Measurements from ENCODE around the gene GRIK2.
A peak's percentile ranks its signal among the peaks of the same experiment; 100 is the strongest.

GRIK2 gene

GRCh38 chr6:102023977-102024657 is 630.6 kb downstream of the GRIK2 start:
- DNase-seq (ENCODE audit: low read depth), result peak; percentile 31
- TF ChIP-seq, protein P1, sequence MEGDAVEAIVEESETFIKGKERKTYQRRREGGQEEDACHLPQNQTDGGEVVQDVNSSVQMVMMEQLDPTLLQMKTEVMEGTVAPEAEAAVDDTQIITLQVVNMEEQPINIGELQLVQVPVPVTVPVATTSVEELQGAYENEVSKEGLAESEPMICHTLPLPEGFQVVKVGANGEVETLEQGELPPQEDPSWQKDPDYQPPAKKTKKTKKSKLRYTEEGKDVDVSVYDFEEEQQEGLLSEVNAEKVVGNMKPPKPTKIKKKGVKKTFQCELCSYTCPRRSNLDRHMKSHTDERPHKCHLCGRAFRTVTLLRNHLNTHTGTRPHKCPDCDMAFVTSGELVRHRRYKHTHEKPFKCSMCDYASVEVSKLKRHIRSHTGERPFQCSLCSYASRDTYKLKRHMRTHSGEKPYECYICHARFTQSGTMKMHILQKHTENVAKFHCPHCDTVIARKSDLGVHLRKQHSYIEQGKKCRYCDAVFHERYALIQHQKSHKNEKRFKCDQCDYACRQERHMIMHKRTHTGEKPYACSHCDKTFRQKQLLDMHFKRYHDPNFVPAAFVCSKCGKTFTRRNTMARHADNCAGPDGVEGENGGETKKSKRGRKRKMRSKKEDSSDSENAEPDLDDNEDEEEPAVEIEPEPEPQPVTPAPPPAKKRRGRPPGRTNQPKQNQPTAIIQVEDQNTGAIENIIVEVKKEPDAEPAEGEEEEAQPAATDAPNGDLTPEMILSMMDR (IDR thresholded peaks at IDR 0.05; ENCODE audit: control insufficient read depth, extremely low read depth, insufficient read depth), result no peak
- no peak overlapping the region for H3K4me3 ChIP-seq (ENCODE audit: low read depth, low read length)

GRCh38 chr6:102026649-102027048 is 633.1 kb downstream of the GRIK2 start:
- no peak for DNase-seq (ENCODE audit: low read depth)
- no peak overlapping the region for H3K4me3 ChIP-seq (ENCODE audit: low read depth, low read length)
- TF ChIP-seq, protein P1 (IDR thresholded peaks at IDR 0.05; ENCODE audit: control insufficient read depth, extremely low read depth, insufficient read depth), result no peak

DNA sequence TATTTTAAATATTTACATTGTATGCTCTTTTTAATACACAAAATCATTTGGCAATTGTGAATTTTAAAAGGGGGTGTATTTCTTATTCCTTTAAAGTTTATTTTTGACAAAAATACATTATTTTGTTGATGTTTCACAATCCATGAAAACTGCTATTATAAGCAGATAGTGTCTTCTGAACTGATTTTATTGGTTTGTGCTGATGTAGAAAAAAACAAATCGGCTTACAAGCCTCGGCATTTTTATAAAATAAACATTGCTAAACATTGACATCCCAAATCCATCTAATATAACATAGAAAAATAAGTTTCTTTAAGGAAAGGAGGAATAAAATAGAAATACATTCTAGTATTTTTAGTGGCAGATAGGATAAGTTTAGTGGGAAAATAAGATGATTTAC is 634.7 kb downstream of the GRIK2 start:
- no peak overlapping the region for H3K4me3 ChIP-seq (ENCODE audit: low read depth, low read length)
- DNase-seq (ENCODE audit: low read depth), result no peak
- TF ChIP-seq, protein P1 (IDR thresholded peaks at IDR 0.05; ENCODE audit: control insufficient read depth, extremely low read depth, insufficient read depth), result no peak

DNA sequence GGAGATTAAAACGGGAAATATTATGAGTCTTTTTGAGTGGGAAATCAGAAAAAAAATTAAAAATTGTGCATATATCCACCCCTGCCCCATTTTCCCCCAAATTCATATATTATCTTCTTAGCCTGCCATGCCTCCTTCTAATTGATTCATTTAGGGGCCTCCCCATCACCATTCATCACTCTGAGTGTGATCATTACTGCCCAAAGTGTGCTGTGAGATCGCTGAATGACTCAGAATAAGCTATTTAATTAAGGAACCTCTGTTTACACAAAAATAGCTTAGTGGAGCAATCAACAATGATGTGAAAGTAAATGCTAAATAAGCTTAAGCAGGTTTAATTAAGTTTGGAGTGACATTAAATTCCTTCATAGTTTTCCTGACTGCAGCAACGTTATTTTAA is 645.5 kb downstream of the GRIK2 start:
- TF ChIP-seq, protein P1 (IDR thresholded peaks at IDR 0.05; ENCODE audit: control insufficient read depth, extremely low read depth, insufficient read depth), result no peak
- DNase-seq (ENCODE audit: low read depth), result no peak
- H3K4me3 ChIP-seq (ENCODE audit: low read depth, low read length), result no peak overlapping the region

- H3K4me3 ChIP-seq (ENCODE audit: low read depth, low read length), result no peak overlapping the region
- DNase-seq (ENCODE audit: low read depth), result no peak
Observed at GRCh38 chr6:102039441-102039840, 645.9 kb downstream of the GRIK2 start.

DNA sequence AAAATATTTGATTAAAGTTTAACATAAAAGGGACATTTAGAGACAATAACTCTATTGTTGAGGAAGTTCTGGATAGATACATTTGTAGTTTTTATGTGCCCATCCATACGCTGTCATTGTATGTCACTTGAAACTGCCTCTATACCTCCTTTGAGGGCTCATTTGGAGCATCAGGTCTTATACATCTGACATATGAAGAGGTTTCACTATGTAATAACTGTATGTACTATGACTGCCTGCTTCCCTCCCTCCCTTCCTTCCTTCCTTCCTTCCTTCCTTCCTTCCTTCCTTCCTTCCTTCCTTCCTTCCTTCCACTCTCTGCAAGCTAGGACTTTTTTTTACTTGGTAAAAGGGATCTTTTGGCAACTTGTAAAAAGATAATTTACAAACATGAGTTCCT is 657.5 kb downstream of the GRIK2 start:
- TF ChIP-seq, protein P1 (IDR thresholded peaks at IDR 0.05; ENCODE audit: control insufficient read depth, extremely low read depth, insufficient read depth), result no peak
- DNase-seq (ENCODE audit: low read depth), result no peak
- H3K4me3 ChIP-seq (ENCODE audit: low read depth, low read length), result no peak overlapping the region

More at GRCh38 chr6:102039441-102039840, 645.9 kb downstream of the GRIK2 start:
- TF ChIP-seq, protein P1 (IDR thresholded peaks at IDR 0.05; ENCODE audit: control insufficient read depth, extremely low read depth, insufficient read depth), result no peak

DNA sequence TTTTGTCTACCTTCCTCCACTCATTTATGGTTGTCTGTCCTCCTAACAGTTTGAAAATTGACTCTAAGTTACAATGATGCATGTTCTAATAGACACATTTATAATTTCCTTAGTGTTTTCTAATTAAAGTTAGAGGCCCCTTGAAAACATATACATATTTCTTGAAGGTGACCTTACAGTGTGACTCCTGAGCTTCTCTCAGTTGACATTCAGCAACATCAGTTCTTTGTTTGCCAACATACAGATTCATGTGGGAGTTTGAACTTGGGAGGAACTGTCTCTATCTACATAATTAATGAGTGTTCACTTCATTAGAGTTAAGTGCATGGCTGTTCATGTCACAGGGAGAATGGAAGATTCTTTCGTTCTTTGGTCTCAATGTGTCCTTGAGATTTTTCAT is 658.2 kb downstream of the GRIK2 start:
- no peak for DNase-seq (ENCODE audit: low read depth)
- TF ChIP-seq, protein P1 (IDR thresholded peaks at IDR 0.05; ENCODE audit: control insufficient read depth, extremely low read depth, insufficient read depth), result no peak
- H3K4me3 ChIP-seq (ENCODE audit: low read depth, low read length), result no peak overlapping the region

Data from LNCaP clone FGC (cell line).